Esophagus muscularis mucosa (tissue), 4 donors: Measurements from ENCODE around the gene HIF1AN. TPM values are rescaled to one million over a fixed set of nuclear protein-coding genes. Genes with fewer than 3 reads are reported as not detected.

Experiments used
- DNase-seq: peaks from one replicate; pipeline ENCODE4 v3.0.0-alpha.2; 2017; ENCODE audit errors: extremely low spot score
- H3K27ac ChIP-seq, 4 donors: fragments of 200-600 bp; sonication (generic); replicated peaks in 1 of 4; 1 replicate in 3 of 4; 2 replicates in 1 of 4; pipeline ENCODE4 v1.5.1; 2016 to 2019; ENCODE audit warnings: mild to moderate bottlenecking in 1 of 4
- H3K27me3 ChIP-seq, 4 donors: fragments of 200-600 bp; sonication (generic); one replicate each; pipeline versions ENCODE4 v1.5.1 to v1.6.0; 2016 to 2019
- H3K36me3 ChIP-seq, 4 donors: fragments of 200-600 bp; sonication (generic); one replicate each; pipeline ENCODE4 v1.5.1; 2016 to 2019
- H3K4me1 ChIP-seq, 4 donors: fragments of 200-600 bp; sonication (generic); one replicate each; pipeline ENCODE4 v1.5.1; 2016 to 2019
- H3K4me3 ChIP-seq, 4 donors: fragments of 200-600 bp; sonication (generic); 1 replicate in 2 of 4; 2 replicates in 2 of 4; pipeline ENCODE4 v1.5.1; 2016 to 2019; ENCODE audit warnings: mild to moderate bottlenecking in 4 of 4, moderate library complexity in 1 of 4
- H3K9me3 ChIP-seq, 4 donors: fragments of 200-600 bp; sonication (generic); 1 replicate in 3 of 4; 2 replicates in 1 of 4; pipeline ENCODE4 v1.5.1; 2016 to 2019
- CTCF ChIP-seq, 3 experiments: fragments of 200-600 bp in 2 of 3; fragments of 450-650 bp in 1 of 3; sonication (generic) in 2 of 3; IDR thresholded peaks; one replicate each; pipeline ENCODE4 v1.5.1; 2017 to 2019; ENCODE audit warnings: antibody characterized with exemption in 3 of 3, mild to moderate bottlenecking in 2 of 3, moderate library complexity in 1 of 3
- EP300 ChIP-seq: sonication (generic); formaldehyde crosslinking; IDR thresholded peaks from one replicate; pipeline ENCODE4 v1.6.1; 2017; ENCODE audit warnings: antibody characterized with exemption
- POLR2A ChIP-seq: fragments of 450-650 bp; IDR thresholded peaks from one replicate; pipeline ENCODE4 v1.6.1; 2017; ENCODE audit warnings: antibody characterized with exemption, moderate library complexity, mild to moderate bottlenecking, low read depth
- POLR2AphosphoS5 ChIP-seq, 2 donors: sonication (generic); formaldehyde crosslinking; IDR thresholded peaks; one replicate each; pipeline ENCODE4 v1.6.1; 2017; ENCODE audit warnings: antibody characterized with exemption in 2 of 2
- WGBS: methylation state at CpG from one replicate; pipeline ENCODE4 v1.1.5; 2018; 5-methylcytosine and 5-hydroxymethylcytosine counted together
- intact Hi-C: fragments of 100-400 bp; cut with DNase I; formaldehyde crosslinking; loops from one replicate; pipeline ENCODE4 v1.15.1; 2023
- total RNA-seq, 4 donors: library from RNA; depleted of rRNA; stranded (reverse); fragments of >200 nt; gene quantifications; one replicate each; pipeline versions ENCODE4 v1.1.0 to v1.2.1, GENCODE V29; 2016

Gene HIF1AN
- total RNA-seq, 4 donors from 2014 or later: 7.6 to 15.4 (median 13.6) TPM

DNA sequence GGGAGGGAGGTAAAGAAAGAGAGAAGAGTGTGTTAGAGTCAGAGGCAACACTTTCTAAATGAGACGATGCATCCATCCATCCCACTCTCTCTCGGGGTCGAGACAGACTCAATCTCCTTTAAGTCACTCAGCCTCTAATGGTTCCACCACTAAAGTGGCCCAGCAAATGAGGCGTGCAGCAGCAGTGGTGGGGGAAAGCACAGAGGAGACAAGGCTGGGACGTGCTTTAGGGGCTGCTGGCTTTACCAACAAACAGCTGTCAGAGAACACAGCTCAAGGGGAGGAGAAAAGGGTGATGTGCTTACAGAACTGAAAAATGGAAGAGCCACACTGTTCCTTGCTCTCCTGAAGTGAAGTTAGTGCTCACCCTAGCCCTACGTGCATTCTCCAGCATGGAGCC is 11.5 kb upstream of the HIF1AN start:
- no peaks in the 10 kb centered on the region for H3K27me3 ChIP-seq
- intact Hi-C loops: no loop called here
- no peak for DNase-seq
- H3K36me3 ChIP-seq: peaks cover 39 to 62% (median 48%) of the 10 kb centered on the region in 4 donors
- H3K4me1 ChIP-seq: peaks cover 24 to 38% (median 35%) of the 10 kb centered on the region in 4 donors
- no peaks in the 10 kb centered on the region for H3K9me3 ChIP-seq
- no peak for TF ChIP-seq CTCF (IDR thresholded peaks at IDR 0.05)
- TF ChIP-seq POLR2AphosphoS5 (IDR thresholded peaks at IDR 0.05): no peak
- TF ChIP-seq POLR2A: no peak
- no peak for TF ChIP-seq EP300
- 83% methylated on average over 6 of the region's 6 CpGs for WGBS
- H3K4me3 ChIP-seq: no peak overlapping the region
- no peak overlapping the region for H3K27ac ChIP-seq

GRCh38 chr10:100524638-100525037 is 11.1 kb upstream of the HIF1AN start:
- intact Hi-C loops: no loop called here
- WGBS: 87% methylated on average over 2 of the region's 2 CpGs
- no peak for DNase-seq
- Histone ChIP-seq H3K4me1 (peaks cover 20 to 33% (median 30%) of the 10 kb centered on the region in 4 donors), H3K27me3 (no peaks in the 10 kb centered on the region), H3K4me3 (no peak overlapping the region), H3K9me3 (no peaks in the 10 kb centered on the region), H3K36me3 (peaks cover 39 to 62% (median 48%) of the 10 kb centered on the region in 4 donors), H3K27ac (no peak overlapping the region)
- TF ChIP-seq CTCF (IDR thresholded peaks at IDR 0.05) (no peak), POLR2AphosphoS5 (IDR thresholded peaks at IDR 0.05) (no peak), POLR2A (no peak), EP300 (no peak)

DNA sequence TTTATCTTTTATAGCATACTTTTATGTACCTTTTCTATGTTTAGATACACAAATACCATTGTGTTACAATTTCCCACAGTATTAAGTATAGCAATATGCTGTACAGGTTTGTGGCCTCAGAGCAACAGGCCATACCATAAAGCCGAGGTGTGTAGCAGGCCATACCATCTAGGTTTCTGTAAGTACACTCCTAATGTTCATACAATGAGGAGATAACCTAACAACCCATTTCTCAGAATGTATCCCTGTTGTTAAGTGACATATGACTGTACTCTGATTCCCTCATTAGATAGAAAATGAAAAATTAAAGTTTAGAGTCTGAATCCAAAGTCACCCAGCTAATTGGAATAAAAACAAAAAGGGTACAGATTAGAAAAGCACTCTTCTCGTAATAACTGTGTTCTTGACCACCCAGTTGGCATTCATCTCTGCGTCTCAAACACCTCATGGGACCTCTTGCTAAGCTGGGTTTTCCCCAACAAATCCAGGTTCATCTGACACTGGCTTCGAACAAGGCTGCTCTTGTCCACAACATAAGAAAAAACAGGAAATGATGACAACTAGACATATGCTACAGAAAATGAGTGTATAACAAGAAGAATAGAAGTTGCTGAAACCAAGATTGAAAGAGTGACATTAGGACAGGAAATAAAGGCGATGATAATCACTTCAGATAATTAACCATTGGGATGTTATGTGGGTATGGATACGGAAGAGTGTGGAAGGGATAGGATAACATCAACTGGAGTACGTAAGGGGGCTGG is 7.4 kb upstream of the HIF1AN start:
- Histone ChIP-seq H3K4me3 (peak overlapping the region; percentile 91 to 96 (median 94)), H3K27me3 (no peaks in the 10 kb centered on the region), H3K36me3 (peaks cover 33 to 46% (median 39%) of the 10 kb centered on the region in 4 donors), H3K4me1 (peaks cover 19 to 32% (median 31%) of the 10 kb centered on the region in 4 donors), H3K27ac (peak overlapping the region in 3 of 4 donors; percentile 85 to 91 (median 88)), H3K9me3 (no peaks in the 10 kb centered on the region)
- 51% methylated on average over 7 of the region's 7 CpGs for WGBS
- TF ChIP-seq CTCF (IDR thresholded peaks at IDR 0.05) (no peak), POLR2A (no peak), POLR2AphosphoS5 (IDR thresholded peaks at IDR 0.05) (no peak)
- DNase-seq: no peak
- intact Hi-C loops: no loop called here

DNA sequence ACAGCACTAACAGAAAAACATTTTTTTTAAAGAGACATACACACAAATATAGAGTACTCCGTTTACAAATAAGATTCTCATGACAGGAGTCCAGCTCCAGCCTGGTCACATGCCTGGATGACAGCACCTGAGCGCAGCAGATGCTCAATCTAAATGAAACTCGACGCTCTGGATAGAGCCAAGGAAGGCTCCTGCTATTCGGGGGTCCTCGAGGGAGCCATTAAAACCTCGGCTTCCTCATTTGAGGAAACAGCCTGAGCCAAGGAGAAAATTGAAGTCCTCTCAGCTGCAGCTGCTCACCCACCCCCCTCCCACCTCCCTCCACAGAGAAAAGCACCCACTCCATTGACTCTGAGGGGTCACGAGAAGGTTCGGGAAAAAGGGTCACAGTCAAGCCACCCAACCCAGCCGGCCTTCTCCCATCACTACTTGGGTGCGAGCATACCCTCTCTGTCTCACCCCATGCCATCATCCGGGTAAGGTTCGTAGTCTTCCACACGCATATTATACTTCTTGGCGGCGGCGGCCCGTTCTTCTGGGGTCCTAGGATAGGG is 6.7 kb upstream of the HIF1AN start:
- Histone ChIP-seq H3K36me3 (peaks cover 27 to 39% (median 32%) of the 10 kb centered on the region in 4 donors), H3K9me3 (no peaks in the 10 kb centered on the region), H3K4me1 (peaks cover 19 to 32% (median 31%) of the 10 kb centered on the region in 4 donors), H3K4me3 (peak overlapping the region; percentile 91 to 96 (median 94)), H3K27me3 (no peaks in the 10 kb centered on the region), H3K27ac (peak overlapping the region; percentile 85 to 91 (median 88))
- intact Hi-C loops: no loop called here
- TF ChIP-seq EP300 (no peak), POLR2A (no peak), POLR2AphosphoS5 (IDR thresholded peaks at IDR 0.05) (no peak), CTCF (IDR thresholded peaks at IDR 0.05) (no peak)
- whole genome bisulfite sequencing: 1% methylated on average over 16 of the region's 18 CpGs
- no peak for DNase-seq
